D721Med (cell line): ENCODE measurements around the gene MLC1.

Experiments used
- DNase-seq: peaks from one replicate; pipeline ENCODE4 v3.0.0; 2011; ENCODE audit warnings: low spot score; ENCODE audit not compliant: insufficient read length
- FAIRE-seq: peaks from 2 replicates; lab custom pipeline; 2011; peaks lifted over from hg19 to GRCh38; lab: Jason Lieb, UNC
- CTCF ChIP-seq: IDR thresholded peaks from 2 replicates; pipeline ENCODE4 v1.5.1; 2012; ENCODE audit warnings: mild to moderate bottlenecking, control low read depth; ENCODE audit not compliant: insufficient read depth; ENCODE audit errors: missing control alignments

Gene MLC1

GRCh38 chr22:50083462-50084079 lies 1.7 kb downstream of the MLC1 start:
- no peak for TF ChIP-seq CTCF
- FAIRE-seq (no peak), DNase-seq (no peak)

- TF ChIP-seq CTCF, result no peak
- FAIRE-seq, result no peak
- DNase-seq, result no peak
Measured at GRCh38 chr22:50082961-50083461, 2.2 kb downstream of the MLC1 start.

DNA sequence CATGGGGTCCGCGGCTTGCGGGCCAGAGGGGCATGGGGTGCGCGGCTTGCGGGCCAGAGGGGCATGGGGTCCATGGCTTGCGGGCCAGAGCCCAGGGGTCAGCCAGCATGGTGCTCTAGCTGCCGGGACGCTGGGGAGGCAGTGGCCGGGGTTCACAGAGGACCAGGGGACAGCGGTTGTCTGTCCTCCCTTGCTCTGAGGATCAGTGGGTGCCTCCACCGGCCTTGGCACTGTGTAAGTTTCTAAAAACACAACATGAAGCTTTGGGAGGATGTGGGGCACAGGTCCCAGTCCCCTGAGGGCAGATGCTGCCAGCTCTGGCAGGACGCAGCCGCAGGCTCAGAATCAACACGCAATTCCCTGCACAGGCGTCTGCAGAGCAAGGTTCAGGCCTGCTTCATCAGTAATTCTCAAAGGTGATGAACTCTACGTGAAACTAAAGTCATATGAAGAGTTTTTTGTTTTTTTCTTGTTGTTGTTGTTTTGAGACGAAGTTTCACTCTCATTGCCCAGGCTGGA lies 3.0 kb downstream of the MLC1 start:
- no peak for FAIRE-seq
- no peak for TF ChIP-seq CTCF
- DNase-seq, result no peak

DNA sequence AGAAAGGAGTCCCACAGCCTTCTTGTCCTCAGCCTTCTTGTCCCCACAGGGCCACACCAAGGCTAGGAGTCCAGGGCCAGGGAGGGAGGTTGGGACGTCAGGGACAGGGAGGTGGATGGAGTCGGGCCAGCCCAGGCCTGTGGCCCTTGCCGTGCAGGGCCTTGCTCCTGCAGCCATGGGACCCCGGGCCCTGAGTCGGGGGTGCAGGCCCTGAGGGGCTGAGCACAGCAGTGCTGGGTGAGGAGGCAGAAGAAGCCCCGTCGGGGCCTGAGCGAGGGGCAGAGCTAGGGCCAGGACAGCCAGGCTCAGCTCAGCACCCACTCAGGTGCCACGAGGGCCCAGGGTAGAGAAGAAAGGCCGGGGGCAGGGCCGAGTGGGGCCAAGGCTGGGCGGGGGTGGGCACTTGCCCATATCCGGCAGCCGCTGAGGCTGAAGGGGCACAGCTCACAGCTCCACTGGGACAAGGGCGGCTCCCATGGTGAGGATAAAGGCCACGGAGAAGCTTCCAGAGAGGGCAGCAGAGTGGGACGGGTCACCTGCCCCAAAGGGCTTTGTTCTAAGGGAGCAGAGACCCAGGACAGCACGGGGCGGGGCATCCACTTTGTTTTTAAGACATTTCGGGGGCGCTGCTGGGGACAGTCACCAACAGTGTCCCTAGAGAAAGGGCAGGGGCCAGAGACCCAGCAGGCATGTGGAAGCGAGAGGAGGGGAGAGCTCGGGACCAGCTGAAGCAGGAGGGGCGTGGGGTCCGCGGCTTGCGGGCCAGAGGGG lies 3.6 kb downstream of the MLC1 start:
- TF ChIP-seq CTCF, result no peak
- no peak for FAIRE-seq
- no peak for DNase-seq

GRCh38 chr22:50080077-50080465 lies 5.2 kb downstream of the MLC1 start:
- no peak for FAIRE-seq

DNA sequence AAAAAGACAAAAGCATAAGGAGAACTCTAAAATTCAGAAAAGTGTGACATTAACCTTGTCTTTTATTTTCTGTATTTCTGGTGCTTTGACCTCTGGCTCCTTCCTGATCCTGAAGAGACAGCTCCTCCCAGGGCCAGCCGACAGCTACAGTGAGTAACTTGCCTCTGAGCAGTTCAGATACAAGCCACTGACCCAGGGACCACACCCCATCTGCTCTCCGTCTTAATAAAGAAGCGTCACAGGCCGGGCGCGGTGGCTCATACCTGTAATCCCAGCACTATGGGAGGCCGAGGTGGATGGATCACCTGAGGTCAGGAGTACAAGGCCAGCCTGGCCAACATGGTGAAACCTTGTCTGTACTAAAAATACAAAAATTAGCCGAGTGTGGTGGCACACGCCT lies 6.5 kb downstream of the MLC1 start:
- DNase-seq (no peak), FAIRE-seq (no peak)
- no peak for TF ChIP-seq CTCF

More at GRCh38 chr22:50080077-50080465, 5.2 kb downstream of the MLC1 start:
- DNase-seq, result no peak
- no peak for TF ChIP-seq CTCF
